ENCODE data around the gene CACHD1.

DNA sequence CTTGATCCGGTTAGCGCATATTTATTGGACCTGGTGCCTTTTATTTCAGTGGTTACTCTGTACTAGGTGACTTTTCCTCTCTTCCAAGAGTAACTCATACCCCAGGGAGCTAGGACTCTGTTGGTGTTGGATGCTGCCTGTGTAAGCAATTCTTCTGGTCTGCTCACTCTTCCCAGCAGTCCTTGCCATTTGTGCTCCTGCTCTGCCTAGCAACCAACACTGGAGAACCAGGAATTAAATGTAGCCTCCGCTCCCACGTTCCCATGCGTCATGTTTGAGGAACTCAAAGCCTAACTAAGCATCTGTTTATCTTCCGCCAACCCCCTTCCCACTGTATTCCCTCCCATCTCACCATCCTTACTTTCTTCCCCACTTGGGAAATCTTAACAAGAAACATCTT lies 209.2 kb downstream of the CACHD1 start:
- TF ChIP-seq, protein P1, sequence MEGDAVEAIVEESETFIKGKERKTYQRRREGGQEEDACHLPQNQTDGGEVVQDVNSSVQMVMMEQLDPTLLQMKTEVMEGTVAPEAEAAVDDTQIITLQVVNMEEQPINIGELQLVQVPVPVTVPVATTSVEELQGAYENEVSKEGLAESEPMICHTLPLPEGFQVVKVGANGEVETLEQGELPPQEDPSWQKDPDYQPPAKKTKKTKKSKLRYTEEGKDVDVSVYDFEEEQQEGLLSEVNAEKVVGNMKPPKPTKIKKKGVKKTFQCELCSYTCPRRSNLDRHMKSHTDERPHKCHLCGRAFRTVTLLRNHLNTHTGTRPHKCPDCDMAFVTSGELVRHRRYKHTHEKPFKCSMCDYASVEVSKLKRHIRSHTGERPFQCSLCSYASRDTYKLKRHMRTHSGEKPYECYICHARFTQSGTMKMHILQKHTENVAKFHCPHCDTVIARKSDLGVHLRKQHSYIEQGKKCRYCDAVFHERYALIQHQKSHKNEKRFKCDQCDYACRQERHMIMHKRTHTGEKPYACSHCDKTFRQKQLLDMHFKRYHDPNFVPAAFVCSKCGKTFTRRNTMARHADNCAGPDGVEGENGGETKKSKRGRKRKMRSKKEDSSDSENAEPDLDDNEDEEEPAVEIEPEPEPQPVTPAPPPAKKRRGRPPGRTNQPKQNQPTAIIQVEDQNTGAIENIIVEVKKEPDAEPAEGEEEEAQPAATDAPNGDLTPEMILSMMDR (IDR thresholded peaks at IDR 0.05; ENCODE audit: insufficient read depth, low read length, poor library complexity, severe bottlenecking), result no peak
- TF ChIP-seq EZH2phosphoT487 (conservative IDR thresholded peaks at IDR 0.05; ENCODE audit: low read length), result no peak

Data from SU-DHL-6 (cell line).